ENCODE data around the gene LMX1A.

Gene LMX1A

DNA sequence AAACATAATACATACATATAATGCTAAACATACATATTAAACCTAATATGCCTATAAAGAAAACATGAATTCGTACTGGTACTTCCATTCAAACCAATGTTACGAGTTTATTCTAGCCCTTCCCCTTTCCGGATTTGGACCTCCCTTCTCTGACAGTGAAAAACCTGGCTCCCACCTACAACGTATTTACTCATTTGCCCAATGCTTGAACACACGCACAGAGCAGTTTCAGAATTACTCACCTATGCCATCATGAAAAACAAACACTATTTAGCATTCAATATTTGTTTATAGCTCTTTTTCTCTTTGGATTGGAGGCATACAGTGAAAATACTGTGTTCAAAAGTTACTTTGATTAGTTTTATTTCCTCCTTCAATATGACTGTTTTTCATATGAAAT is 204.4 kb downstream of the LMX1A start:
- no peak for DNase-seq
